K562 (cell line): ENCODE results near the gene ZDHHC5. TPM values are rescaled to one million over a fixed set of nuclear protein-coding genes. Genes with fewer than 3 reads are reported as not detected.
A peak's percentile ranks its signal among the peaks of the same experiment; 100 is the strongest.

ENCODE experiments used
- ATAC-seq: fragments of 200-7000 bp; cut with Tn5 transposase; 3 replicates; pipeline ENCODE4 v1.9.1; 2020; ENCODE audit warnings: moderate library complexity
- BruUV-seq: library from RNA; stranded (reverse); fragments of 400-500 nt; replicated peaks from 2 replicates; lab custom pipeline; 2021; lab: Mats Ljungman, UMichigan
- CTCF ChIA-PET: fragments of 300-600 bp; formaldehyde crosslinking; extraction: SDS; loops from one replicate; lab custom pipeline; 2021; ENCODE audit warnings: low intra/inter-chr PET ratio; lab: Yijun Ruan, JAX
- POLR2A ChIA-PET: fragments of 300-600, 350-650 bp; sonication (Branson Sonifier 250); formaldehyde crosslinking; extraction: SDS; loops from one replicate; lab custom pipeline; 2021; ENCODE audit warnings: antibody characterized with exemption, inconsistent platforms; lab: Yijun Ruan, JAX
- DNase-seq, 4 experiments: peaks; one replicate each; pipeline versions ENCODE4 v3.0.0 to v3.0.0-alpha.2; 2011 to 2018; ENCODE audit warnings: low spot score in 3 of 4, mixed read lengths in 3 of 4; ENCODE audit errors: extremely low read depth in 1 of 4
- FAIRE-seq: peaks from 2 replicates; lab custom pipeline; 2011; peaks lifted over from hg19 to GRCh38; lab: Jason Lieb, UNC
- H2AFZ ChIP-seq: 2 replicates; pipeline ENCODE4 v1.6.0; 2011; ENCODE audit warnings: low read depth, low read length, control low read depth, inconsistent platforms
- H3K27ac ChIP-seq: fragments of 200-600 bp; 3 replicates; pipeline ENCODE4 v1.8.0; 2011; ENCODE audit warnings: low read depth, mild to moderate bottlenecking, control low read depth, inconsistent platforms, low read length, moderate library complexity, mixed read lengths; ENCODE audit errors: extremely low read depth
- H3K27me3 ChIP-seq, 2 experiments: fragments of 300-600 bp in 1 of 2; 2 replicates in 1 of 2; 3 replicates in 1 of 2; pipeline versions ENCODE4 v1.6.0 to v1.8.0; 2011; ENCODE audit warnings: inconsistent platforms in 2 of 2, low read length in 2 of 2, mild to moderate bottlenecking in 1 of 2, mixed read lengths in 1 of 2, moderate library complexity in 1 of 2; ENCODE audit not compliant: control insufficient read depth in 2 of 2, insufficient read depth in 2 of 2
- H3K36me3 ChIP-seq: fragments of 300-600 bp; 3 replicates; pipeline ENCODE4 v1.8.0; 2011; ENCODE audit warnings: mild to moderate bottlenecking, low read length, inconsistent platforms; ENCODE audit not compliant: control insufficient read depth, insufficient read depth
- H3K4me1 ChIP-seq, 2 experiments: fragments of 200-600 bp in 1 of 2; replicated peaks in 1 of 2; 2 replicates in 1 of 2; 3 replicates in 1 of 2; pipeline versions ENCODE4 v1.5.1 to v1.8.0; 2011; ENCODE audit warnings: inconsistent platforms in 2 of 2, low read length in 2 of 2, mild to moderate bottlenecking in 1 of 2, mixed read lengths in 1 of 2, moderate library complexity in 1 of 2; ENCODE audit not compliant: control insufficient read depth in 2 of 2, insufficient read depth in 2 of 2
- H3K4me2 ChIP-seq: 2 replicates; pipeline ENCODE4 v1.6.1; 2011; ENCODE audit warnings: low read length, control low read depth, inconsistent platforms, mixed read lengths; ENCODE audit not compliant: insufficient read depth
- H3K4me3 ChIP-seq: fragments of 200-600 bp; sonication (generic), shearing (Covaris generic); 2 replicates; pipeline ENCODE4 v1.5.1; 2016; ENCODE audit warnings: control low read depth, inconsistent platforms
- H3K79me2 ChIP-seq: fragments of 200-600 bp; 3 replicates; pipeline ENCODE4 v1.8.0; 2011; ENCODE audit warnings: low read length, inconsistent platforms; ENCODE audit not compliant: control insufficient read depth, insufficient read depth
- H3K9ac ChIP-seq, 2 experiments: 2 replicates each; pipeline versions ENCODE4 v1.6.0 to v1.6.1; 2011; ENCODE audit warnings: low read depth in 2 of 2, low read length in 2 of 2, control low read depth in 1 of 2, inconsistent platforms in 1 of 2, mild to moderate bottlenecking in 1 of 2, mixed read lengths in 1 of 2; ENCODE audit not compliant: insufficient read depth in 1 of 2
- H3K9me1 ChIP-seq: one replicate; pipeline ENCODE4 v1.6.0; 2011; ENCODE audit warnings: inconsistent platforms, mild to moderate bottlenecking, low read length, moderate library complexity; ENCODE audit not compliant: control insufficient read depth, insufficient read depth
- H3K9me3 ChIP-seq: replicated peaks from 2 replicates; pipeline ENCODE4 v1.5.1; 2011; ENCODE audit warnings: low read depth, low read length, inconsistent platforms; ENCODE audit not compliant: control insufficient read depth, insufficient read depth
- H4K20me1 ChIP-seq: replicated peaks from 2 replicates; pipeline ENCODE4 v1.6.1; 2011; ENCODE audit warnings: low read length, inconsistent platforms, mixed read lengths; ENCODE audit not compliant: control insufficient read depth, insufficient read depth
- FOXK2 ChIP-seq, 2 experiments: fragments of 450-650 bp; IDR thresholded peaks in 1 of 2; conservative IDR thresholded peaks in 1 of 2; 2 replicates each; pipeline ENCODE4 v1.6.1; 2016; ENCODE audit warnings: low read depth in 2 of 2, mild to moderate bottlenecking in 1 of 2
- HNRNPH1 ChIP-seq: fragments of 200-400 bp; formaldehyde crosslinking; optimal IDR thresholded peaks from 2 replicates; pipeline ENCODE3; 2017; ENCODE audit warnings: low read depth, mild to moderate bottlenecking, low read length, moderate library complexity
- TCF3 ChIP-seq: sonication (generic); formaldehyde crosslinking; IDR thresholded peaks from 2 replicates; pipeline ENCODE4 v1.4.0; 2020; ENCODE audit warnings: mild to moderate bottlenecking, missing genetic modification reagents
- ZNF324 ChIP-seq: fragments of 250-450 bp; sonication (Bioruptor Pico); IDR thresholded peaks from 2 replicates; pipeline ENCODE4 v1.4.0; 2020; ENCODE audit warnings: mild to moderate bottlenecking
- ZNF589 ChIP-seq: fragments of 200-800 bp; sonication (Bioruptor generic); IDR thresholded peaks from 2 replicates; pipeline ENCODE4 v1.6.1; 2016; ENCODE audit warnings: low read depth, missing genetic modification characterization, missing compliant biosample characterization
- WGBS: fragments of 100-300 bp; shearing (Covaris generic); methylation state at CpG from one replicate; pipeline ENCODE4 v1.1.6; 2016; ENCODE audit warnings: low coverage, mixed read lengths; ENCODE audit not compliant: insufficient coverage; ENCODE audit errors: missing lambda C conversion rate; 5-methylcytosine and 5-hydroxymethylcytosine counted together
- in situ Hi-C: fragments of 300-500 bp; cut with MboI; formaldehyde crosslinking; loops from 4 replicates; pipeline ENCODE4 v1.15.0; 2018; ENCODE audit warnings: inconsistent platforms, mixed read lengths
- intact Hi-C: fragments of 100-400 bp; cut with micrococcal nuclease; formaldehyde crosslinking; loops from 2 replicates; pipeline ENCODE4 v1.14.2; 2022
- polyA plus RNA-seq, 8 experiments: library from polyadenylated mRNA; depleted of rRNA in 4 of 8; stranded (reverse) in 5 of 8; unstranded in 3 of 8; fragments of >200 nt; fragmentation: Nextera tagmentation in 2 of 8; fragmentation: Illumina TruSeq in 1 of 8; extraction: Ambion mirVana in 2 of 8; extraction: Trizol in 1 of 8; gene quantifications; 2 replicates each; pipeline versions ENCODE4 v1.2.1 to v1.2.3, GENCODE V29; 2011 to 2014; ENCODE audit warnings: inconsistent platforms in 1 of 8, missing spikeins in 1 of 8
- total RNA-seq, 7 experiments: library from RNA; depleted of rRNA in 6 of 7; stranded (reverse); fragments of >200 nt in 6 of 7; fragmentation: Illumina TruSeq in 2 of 7; extraction: Trizol in 2 of 7; gene quantifications; 2 replicates each; pipeline versions ENCODE4 v1.2.1 to v1.2.3, GENCODE V29; 2011 to 2021; ENCODE audit warnings: low replicate concordance in 1 of 7
- TF ChIP-seq, protein P1 (sequence below): fragments of 450-650 bp; conservative IDR thresholded peaks from 2 replicates; pipeline ENCODE4 v1.6.1; 2016; ENCODE audit warnings: missing genetic modification characterization, low read depth, mild to moderate bottlenecking, control low read depth, missing compliant biosample characterization
- TF ChIP-seq, protein P2 (sequence below), 2 experiments: IDR thresholded peaks; 2 replicates each; pipeline ENCODE4 v1.6.1; 2011; ENCODE audit warnings: borderline replicate concordance in 1 of 2, control low read depth in 1 of 2, low read depth in 1 of 2, low read length in 1 of 2, mild to moderate bottlenecking in 1 of 2, mixed read lengths in 1 of 2, moderate library complexity in 1 of 2; ENCODE audit not compliant: insufficient read depth in 1 of 2, insufficient read length in 1 of 2, poor library complexity in 1 of 2, severe bottlenecking in 1 of 2; ENCODE audit errors: extremely low read depth in 1 of 2
- TF ChIP-seq, protein P3 (sequence below), 3 experiments: fragments of 200-800 bp in 1 of 3; fragments of 250-450 bp in 1 of 3; fragments of 450-650 bp in 1 of 3; sonication (Bioruptor Pico) in 1 of 3; sonication (Bioruptor generic) in 1 of 3; formaldehyde crosslinking in 1 of 3; IDR thresholded peaks; 2 replicates each; pipeline versions ENCODE4 v1.6.1 to v1.8.0; 2016 to 2022; ENCODE audit warnings: mild to moderate bottlenecking in 2 of 3, missing genetic modification characterization in 2 of 3, missing compliant biosample characterization in 1 of 3, moderate library complexity in 1 of 3

Gene ZDHHC5
- total and polyA plus RNA-seq, 9 of the 15 experiments (the other 6 are each of a cell fraction or from before 2014, with no cell fraction given): 3.8 to 64.2 (median 35.9) TPM

DNA sequence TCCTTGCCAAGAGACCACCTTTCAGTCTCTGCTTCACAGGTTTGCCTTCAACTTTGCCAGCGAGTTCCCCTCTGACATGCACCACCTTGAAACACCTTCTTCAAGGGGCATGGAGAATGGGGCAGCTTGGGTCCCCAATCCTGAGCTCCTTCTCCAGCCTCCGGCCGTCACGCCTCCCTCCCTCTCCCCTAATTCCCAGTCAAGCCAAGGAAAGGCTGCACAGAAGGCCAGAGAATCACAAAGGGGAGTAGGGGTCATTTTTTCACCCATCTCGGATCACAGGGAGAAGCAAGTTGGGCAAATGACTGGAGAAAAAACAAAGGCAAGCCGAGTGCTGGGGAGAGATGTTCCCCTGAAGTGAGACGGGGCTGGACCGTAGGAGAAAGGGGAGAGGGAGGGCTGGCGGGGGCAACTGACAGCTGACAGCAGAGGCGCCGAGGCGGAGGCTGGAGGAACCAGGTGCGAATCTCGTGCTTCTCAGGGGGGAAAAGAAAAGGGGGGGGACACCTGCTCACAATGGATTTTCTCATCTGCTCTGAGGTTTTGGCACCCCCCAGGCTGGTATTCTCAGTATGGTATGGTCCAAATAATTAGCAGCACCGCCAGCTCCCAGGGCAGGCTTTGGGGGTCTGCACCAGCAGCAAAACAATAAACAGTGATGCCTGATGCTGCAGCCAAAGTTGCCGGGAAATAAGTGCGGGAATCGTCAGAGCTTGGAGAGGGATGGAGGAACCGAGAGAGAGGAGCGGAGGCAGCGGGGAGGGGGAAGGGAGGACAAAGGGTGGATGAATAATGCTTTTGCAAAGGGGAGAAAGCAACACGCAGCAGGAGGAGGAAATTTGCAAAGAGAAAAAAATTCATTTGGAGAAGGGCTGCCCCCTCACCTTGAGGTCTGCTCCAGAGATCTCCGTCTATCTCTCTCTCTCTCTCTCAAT lies 18.8 kb upstream of the ZDHHC5 start:
- FAIRE-seq: no peak
- in situ Hi-C loops (loop anchor here (10.0 kb wide), 1 partner anchor 194 kb away; no protein-coding TSS in a partner anchor), intact Hi-C loops (no loop called here)
- TF ChIP-seq HNRNPH1: no peak
- peak in 1 of 2 experiments; percentile 92; a peak in 2 of 4 replicates for TF ChIP-seq FOXK2 (conservative IDR thresholded peaks at IDR 0.05 in 1 of 2, IDR thresholded peaks at IDR 0.05 in 1 of 2; ENCODE audit: low read depth in 2 of 2)
- no peak for TF ChIP-seq ZNF589 (CRISPR knock-in tag)
- TF ChIP-seq, protein P1, sequence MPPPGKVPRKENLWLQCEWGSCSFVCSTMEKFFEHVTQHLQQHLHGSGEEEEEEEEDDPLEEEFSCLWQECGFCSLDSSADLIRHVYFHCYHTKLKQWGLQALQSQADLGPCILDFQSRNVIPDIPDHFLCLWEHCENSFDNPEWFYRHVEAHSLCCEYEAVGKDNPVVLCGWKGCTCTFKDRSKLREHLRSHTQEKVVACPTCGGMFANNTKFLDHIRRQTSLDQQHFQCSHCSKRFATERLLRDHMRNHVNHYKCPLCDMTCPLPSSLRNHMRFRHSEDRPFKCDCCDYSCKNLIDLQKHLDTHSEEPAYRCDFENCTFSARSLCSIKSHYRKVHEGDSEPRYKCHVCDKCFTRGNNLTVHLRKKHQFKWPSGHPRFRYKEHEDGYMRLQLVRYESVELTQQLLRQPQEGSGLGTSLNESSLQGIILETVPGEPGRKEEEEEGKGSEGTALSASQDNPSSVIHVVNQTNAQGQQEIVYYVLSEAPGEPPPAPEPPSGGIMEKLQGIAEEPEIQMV (tag): 0 out of 2 replicates have a peak, but pooled peaks have one; percentile 7
- TF ChIP-seq, protein P2, sequence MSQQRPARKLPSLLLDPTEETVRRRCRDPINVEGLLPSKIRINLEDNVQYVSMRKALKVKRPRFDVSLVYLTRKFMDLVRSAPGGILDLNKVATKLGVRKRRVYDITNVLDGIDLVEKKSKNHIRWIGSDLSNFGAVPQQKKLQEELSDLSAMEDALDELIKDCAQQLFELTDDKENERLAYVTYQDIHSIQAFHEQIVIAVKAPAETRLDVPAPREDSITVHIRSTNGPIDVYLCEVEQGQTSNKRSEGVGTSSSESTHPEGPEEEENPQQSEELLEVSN (IDR thresholded peaks at IDR 0.05; ENCODE audit: borderline replicate concordance in 1 of 2, extremely low read depth in 1 of 2, insufficient read depth in 1 of 2, insufficient read length in 1 of 2, low read depth in 1 of 2, low read length in 1 of 2, poor library complexity in 1 of 2, severe bottlenecking in 1 of 2): peak in 1 of 2 experiments; percentile 36
- TF ChIP-seq, protein P3, sequence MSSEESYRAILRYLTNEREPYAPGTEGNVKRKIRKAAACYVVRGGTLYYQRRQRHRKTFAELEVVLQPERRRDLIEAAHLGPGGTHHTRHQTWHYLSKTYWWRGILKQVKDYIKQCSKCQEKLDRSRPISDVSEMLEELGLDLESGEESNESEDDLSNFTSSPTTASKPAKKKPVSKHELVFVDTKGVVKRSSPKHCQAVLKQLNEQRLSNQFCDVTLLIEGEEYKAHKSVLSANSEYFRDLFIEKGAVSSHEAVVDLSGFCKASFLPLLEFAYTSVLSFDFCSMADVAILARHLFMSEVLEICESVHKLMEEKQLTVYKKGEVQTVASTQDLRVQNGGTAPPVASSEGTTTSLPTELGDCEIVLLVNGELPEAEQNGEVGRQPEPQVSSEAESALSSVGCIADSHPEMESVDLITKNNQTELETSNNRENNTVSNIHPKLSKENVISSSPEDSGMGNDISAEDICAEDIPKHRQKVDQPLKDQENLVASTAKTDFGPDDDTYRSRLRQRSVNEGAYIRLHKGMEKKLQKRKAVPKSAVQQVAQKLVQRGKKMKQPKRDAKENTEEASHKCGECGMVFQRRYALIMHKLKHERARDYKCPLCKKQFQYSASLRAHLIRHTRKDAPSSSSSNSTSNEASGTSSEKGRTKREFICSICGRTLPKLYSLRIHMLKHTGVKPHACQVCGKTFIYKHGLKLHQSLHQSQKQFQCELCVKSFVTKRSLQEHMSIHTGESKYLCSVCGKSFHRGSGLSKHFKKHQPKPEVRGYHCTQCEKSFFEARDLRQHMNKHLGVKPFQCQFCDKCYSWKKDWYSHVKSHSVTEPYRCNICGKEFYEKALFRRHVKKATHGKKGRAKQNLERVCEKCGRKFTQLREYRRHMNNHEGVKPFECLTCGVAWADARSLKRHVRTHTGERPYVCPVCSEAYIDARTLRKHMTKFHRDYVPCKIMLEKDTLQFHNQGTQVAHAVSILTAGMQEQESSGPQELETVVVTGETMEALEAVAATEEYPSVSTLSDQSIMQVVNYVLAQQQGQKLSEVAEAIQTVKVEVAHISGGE (CRISPR knock-in tag; IDR thresholded peaks at IDR 0.05): no peak
- TF ChIP-seq TCF3 (CRISPR knock-in tag): no peak
- no peak for TF ChIP-seq ZNF324 (CRISPR knock-in tag)

More for the DNA sequence above, 18.8 kb upstream of the ZDHHC5 start:
- no peaks in the 10 kb centered on the region for H3K9me1 ChIP-seq
- peaks cover 0 to 15% of the 10 kb centered on the region in 2 experiments; a peak in 2 of 5 replicates for H3K27me3 ChIP-seq
- peak overlapping the region; percentile 38 for H2AFZ ChIP-seq
- no peaks in the 10 kb centered on the region for H3K79me2 ChIP-seq
- DNase-seq (no peak), ATAC-seq (no peak)
- H3K27ac ChIP-seq: no peak overlapping the region
- ChIA-PET CTCF (no interaction called here), POLR2A (interaction anchor here (0.5 to 1.2 kb wide), 6 partner anchors 8 to 359 kb away, joined by 3 read pairs; partner anchors contain the start of gene SSRP1)
- H3K4me2 ChIP-seq: peak overlapping the region; percentile 78
- H3K9me3 ChIP-seq: no peaks in the 10 kb centered on the region
- H4K20me1 ChIP-seq: no peaks in the 10 kb centered on the region; the same call in 1 of the 2 replicates
- peak overlapping the region; percentile 21; the same call in 1 of the 2 replicates for H3K4me3 ChIP-seq
- no TSS peak for BruUV-seq
- 6% methylated on average over 17 of the region's 23 CpGs for WGBS
- peak overlapping the region; percentile 21 to 41; a peak in 2 of 4 replicates for H3K9ac ChIP-seq
- no peaks in the 10 kb centered on the region for H3K36me3 ChIP-seq
- H3K4me1 ChIP-seq: peaks cover 36 to 37% of the 10 kb centered on the region in 2 experiments
